HG03066 (cell line): ENCODE measurements around the gene NFIA.

Experiments used
- ATAC-seq: cut with Tn5 transposase; IDR thresholded peaks from one replicate; pipeline ENCODE4 v1.9.1; 2021; ENCODE audit warnings: low read depth; ENCODE audit not compliant: unreplicated experiment

Gene NFIA

DNA sequence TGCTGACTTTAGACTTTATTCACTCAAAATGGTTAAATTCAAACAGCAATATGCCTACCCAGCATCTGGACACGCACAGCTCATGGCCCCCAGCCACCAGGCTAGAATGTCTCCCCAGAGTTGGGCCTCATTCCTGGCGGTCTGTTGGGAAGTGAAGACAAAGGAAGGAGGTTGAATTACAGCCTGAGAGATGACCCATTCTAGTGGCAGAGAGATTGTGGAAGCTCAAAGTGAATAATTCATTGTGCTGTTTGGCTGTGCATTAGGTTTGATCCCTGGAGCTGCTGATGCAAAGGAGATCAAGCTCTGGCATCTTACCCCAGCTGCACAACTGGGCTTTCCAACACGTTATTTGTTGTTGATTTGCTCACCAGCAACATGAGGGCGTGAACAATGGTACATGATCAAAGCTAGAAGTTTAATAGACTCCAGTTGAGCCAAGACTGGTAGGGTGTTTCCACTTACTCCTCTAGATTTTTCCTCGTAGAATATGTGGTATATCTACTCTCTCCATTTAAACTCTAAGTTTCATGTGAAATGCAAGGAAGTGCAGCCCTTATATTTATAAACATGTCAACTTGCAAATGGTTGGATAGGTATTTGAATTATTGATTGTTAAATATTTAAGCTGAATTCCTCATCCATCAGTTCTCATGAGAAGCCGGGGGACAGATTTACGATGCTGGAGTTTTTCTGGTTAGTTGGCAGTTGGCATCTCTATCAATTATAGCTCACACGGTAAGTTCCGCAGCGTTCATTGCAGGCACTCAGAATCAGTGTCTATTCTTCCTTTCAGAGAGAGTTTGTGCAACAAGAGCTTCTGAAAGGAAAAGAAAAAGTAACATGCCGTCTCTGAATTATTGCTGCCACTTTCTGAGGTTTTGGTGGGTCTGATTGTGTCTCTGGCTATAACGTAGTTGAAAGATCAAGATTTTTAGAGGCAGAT is 419.9 kb downstream of the NFIA start:
- no peak for ATAC-seq

DNA sequence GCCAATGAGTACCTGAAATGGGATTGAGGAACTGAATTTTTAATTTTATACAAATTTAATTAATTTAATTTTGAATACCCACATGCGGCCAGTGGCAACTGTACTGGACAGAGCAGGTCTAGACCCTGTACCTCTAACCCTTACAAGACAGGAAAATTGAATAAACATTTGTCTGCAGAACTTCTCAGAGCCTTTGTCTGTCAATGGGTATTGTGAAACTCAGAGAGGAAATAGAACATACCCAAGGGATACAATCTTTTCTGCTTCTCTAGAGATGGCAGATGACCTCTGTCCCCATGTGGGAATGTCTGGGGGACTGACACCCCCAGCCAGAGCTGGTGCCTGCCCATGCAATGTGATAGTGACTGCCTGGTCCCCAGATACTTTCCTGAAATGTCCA is 421.9 kb downstream of the NFIA start:
- no peak for ATAC-seq

DNA sequence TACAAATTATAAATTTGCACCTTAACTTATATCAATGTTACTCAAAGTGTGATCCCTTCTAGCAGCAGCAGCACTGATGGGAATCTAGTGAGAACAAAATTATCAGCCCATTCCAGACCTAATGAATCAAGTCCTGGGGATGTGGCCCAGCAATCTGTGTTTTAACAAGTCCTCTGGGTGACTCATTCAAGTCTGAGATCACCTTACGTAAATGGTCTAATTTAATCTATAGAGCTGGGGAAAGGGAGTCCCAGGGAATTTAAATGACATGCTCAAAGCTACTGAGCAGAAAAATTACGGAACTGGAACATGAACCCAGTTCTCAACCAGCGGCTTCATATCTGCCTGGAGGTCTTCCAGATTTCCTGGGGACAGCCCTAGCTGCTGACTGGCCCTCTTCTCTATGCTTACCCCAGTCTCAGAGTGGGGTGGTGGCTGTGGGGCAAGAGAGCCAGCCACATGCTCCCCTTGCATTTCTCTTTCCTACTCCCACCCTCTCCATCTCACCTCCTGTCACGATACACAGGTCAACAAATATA is 422.6 kb downstream of the NFIA start:
- no peak for ATAC-seq

DNA sequence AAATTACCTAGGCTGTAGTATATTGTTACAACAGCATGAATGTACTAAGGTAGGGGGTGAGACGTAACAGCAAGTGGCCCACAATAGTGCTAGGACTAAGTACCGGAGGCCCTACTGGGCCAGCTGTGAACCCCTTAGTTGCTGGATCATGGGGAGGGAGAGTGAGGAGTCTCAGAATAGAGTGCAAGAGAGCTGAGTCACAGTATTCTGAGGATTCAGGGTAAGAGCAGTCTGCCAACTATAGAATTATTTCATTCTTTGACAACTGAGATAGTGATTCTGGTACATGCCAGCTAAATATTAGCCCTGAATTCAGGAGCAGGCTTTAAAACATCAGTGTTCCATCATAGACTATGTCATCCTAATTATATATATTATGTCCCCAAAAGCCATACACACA is 423.9 kb downstream of the NFIA start:
- no peak for ATAC-seq

DNA sequence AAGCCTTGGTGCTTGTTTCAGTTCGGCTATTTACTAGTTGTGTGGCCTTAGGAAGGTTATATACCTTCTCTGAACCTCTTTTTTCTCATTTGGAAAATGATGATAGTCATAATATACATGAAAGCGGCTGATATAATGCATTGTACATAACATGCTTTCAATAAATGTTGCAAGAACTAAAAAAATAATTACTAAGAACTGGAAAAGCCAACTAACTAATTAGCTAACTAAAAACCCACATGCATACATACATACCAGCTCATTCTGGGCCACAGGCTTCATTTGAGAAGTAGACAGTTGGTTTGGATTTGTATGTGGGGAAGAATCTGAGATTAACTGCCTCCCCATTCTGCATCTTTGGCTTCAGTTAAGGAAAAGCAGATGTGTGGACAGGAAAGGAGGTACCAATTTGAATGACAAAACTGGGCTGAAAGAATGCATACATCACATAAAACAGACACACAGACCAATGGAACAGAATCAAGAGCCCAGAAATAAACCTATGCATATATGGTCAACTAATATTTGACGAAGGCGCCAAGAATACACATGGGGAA is 424.7 kb downstream of the NFIA start:
- no peak for ATAC-seq
